ENCODE results near the gene GRIK1.

DNA sequence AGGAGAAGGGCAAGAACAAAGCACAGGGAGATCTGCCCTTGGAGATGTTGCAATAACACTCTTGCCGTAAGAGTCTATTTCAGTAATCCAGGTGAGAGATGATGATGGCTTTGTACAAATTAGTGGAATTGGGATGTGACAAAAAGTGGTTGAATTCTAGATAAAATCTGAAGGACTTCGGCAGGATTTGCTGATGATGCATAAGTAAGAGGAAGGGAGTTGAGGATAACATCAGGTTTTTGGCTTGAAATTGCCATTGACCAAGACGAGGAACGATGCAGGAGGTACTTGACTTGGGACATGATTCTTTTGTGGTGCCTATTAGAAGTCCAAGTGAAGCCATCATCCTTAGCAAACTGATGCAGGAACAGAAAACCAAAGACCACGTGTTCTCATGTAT, 238.1 kb downstream of the GRIK1 start:
- TF ChIP-seq, protein P1, sequence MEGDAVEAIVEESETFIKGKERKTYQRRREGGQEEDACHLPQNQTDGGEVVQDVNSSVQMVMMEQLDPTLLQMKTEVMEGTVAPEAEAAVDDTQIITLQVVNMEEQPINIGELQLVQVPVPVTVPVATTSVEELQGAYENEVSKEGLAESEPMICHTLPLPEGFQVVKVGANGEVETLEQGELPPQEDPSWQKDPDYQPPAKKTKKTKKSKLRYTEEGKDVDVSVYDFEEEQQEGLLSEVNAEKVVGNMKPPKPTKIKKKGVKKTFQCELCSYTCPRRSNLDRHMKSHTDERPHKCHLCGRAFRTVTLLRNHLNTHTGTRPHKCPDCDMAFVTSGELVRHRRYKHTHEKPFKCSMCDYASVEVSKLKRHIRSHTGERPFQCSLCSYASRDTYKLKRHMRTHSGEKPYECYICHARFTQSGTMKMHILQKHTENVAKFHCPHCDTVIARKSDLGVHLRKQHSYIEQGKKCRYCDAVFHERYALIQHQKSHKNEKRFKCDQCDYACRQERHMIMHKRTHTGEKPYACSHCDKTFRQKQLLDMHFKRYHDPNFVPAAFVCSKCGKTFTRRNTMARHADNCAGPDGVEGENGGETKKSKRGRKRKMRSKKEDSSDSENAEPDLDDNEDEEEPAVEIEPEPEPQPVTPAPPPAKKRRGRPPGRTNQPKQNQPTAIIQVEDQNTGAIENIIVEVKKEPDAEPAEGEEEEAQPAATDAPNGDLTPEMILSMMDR (IDR thresholded peaks at IDR 0.05) = no peak
- no peak for TF ChIP-seq POLR2A (IDR thresholded peaks at IDR 0.05)
